Astrocyte (in vitro differentiated cells and primary cell): ENCODE measurements around the gene CST9. TPM values are rescaled to one million over a fixed set of nuclear protein-coding genes. Genes with fewer than 3 reads are reported as not detected.

Experiments used
- DNase-seq: peaks from one replicate; pipeline ENCODE4 v3.0.0-alpha.2; 2010; ENCODE audit warnings: low read depth
- FAIRE-seq: peaks from 2 replicates; lab custom pipeline; 2011; peaks lifted over from hg19 to GRCh38; lab: Jason Lieb, UNC
- H2AFZ ChIP-seq: 2 replicates; pipeline ENCODE4 v1.6.0; 2012; ENCODE audit warnings: low read depth, low read length, inconsistent platforms
- H3K27ac ChIP-seq: 2 replicates; pipeline ENCODE4 v1.5.1; 2011; ENCODE audit warnings: low read depth, low read length, inconsistent platforms
- H3K27me3 ChIP-seq: 2 replicates; pipeline ENCODE4 v1.6.0; 2011; ENCODE audit warnings: low read length, inconsistent platforms; ENCODE audit not compliant: insufficient read depth
- H3K36me3 ChIP-seq: 2 replicates; pipeline ENCODE4 v1.5.1; 2011; ENCODE audit warnings: low read length, inconsistent platforms; ENCODE audit not compliant: insufficient read depth
- H3K4me1 ChIP-seq: 2 replicates; pipeline ENCODE4 v1.5.1; 2011; ENCODE audit warnings: low read length, inconsistent platforms; ENCODE audit not compliant: insufficient read depth
- H3K4me2 ChIP-seq: 2 replicates; pipeline ENCODE4 v1.6.0; 2012; ENCODE audit warnings: low read length, inconsistent platforms
- H3K4me3 ChIP-seq: 2 replicates; pipeline ENCODE4 v1.5.1; 2011; ENCODE audit warnings: low read depth, mild to moderate bottlenecking, low read length, inconsistent platforms; ENCODE audit not compliant: insufficient read depth
- H3K79me2 ChIP-seq: 2 replicates; pipeline ENCODE4 v1.6.0; 2012; ENCODE audit warnings: mild to moderate bottlenecking, low read length, inconsistent platforms; ENCODE audit not compliant: insufficient read depth
- H3K9ac ChIP-seq: 2 replicates; pipeline ENCODE4 v1.6.0; 2012; ENCODE audit warnings: mild to moderate bottlenecking, low read length, inconsistent platforms
- H3K9me3 ChIP-seq: 2 replicates; pipeline ENCODE4 v1.5.1; 2012; ENCODE audit warnings: low read depth, mild to moderate bottlenecking, low read length, inconsistent platforms; ENCODE audit not compliant: insufficient read depth
- H4K20me1 ChIP-seq: 2 replicates; pipeline ENCODE4 v1.6.0; 2012; ENCODE audit warnings: low read length, inconsistent platforms; ENCODE audit not compliant: insufficient read depth
- H3K27ac Mint-ChIP-seq: one replicate; pipeline ENCODE4 v1.8.0; 2021; ENCODE audit warnings: mild to moderate bottlenecking, mixed read lengths; ENCODE audit not compliant: unreplicated experiment
- H3K27me3 Mint-ChIP-seq: one replicate; pipeline ENCODE4 v1.8.0; 2021; ENCODE audit warnings: low read depth, mixed read lengths; ENCODE audit not compliant: unreplicated experiment
- H3K36me3 Mint-ChIP-seq: one replicate; pipeline ENCODE4 v1.8.0; 2021; ENCODE audit warnings: low read depth, mixed read lengths; ENCODE audit not compliant: unreplicated experiment
- H3K4me1 Mint-ChIP-seq: one replicate; pipeline ENCODE4 v1.8.0; 2021; ENCODE audit warnings: low read depth, mixed read lengths; ENCODE audit not compliant: unreplicated experiment
- H3K4me3 Mint-ChIP-seq: one replicate; pipeline ENCODE4 v1.8.0; 2021; ENCODE audit warnings: mild to moderate bottlenecking, moderate library complexity, mixed read lengths; ENCODE audit not compliant: unreplicated experiment
- H3K9me3 Mint-ChIP-seq: one replicate; pipeline ENCODE4 v1.8.0; 2021; ENCODE audit warnings: mild to moderate bottlenecking, mixed read lengths; ENCODE audit not compliant: unreplicated experiment
- EZH2 ChIP-seq: IDR thresholded peaks from 2 replicates; pipeline ENCODE4 v1.6.1; 2012; ENCODE audit warnings: mild to moderate bottlenecking, low read length, inconsistent platforms; ENCODE audit not compliant: insufficient read depth
- total RNA-seq: library from RNA; stranded (reverse); gene quantifications from 2 replicates; pipeline ENCODE4 v1.2.1, GENCODE V29; 2021
- TF ChIP-seq, protein P1 (sequence below): IDR thresholded peaks from 2 replicates; pipeline ENCODE4 v1.5.1; 2011; ENCODE audit warnings: low read depth, mild to moderate bottlenecking, inconsistent platforms, low read length, moderate library complexity; ENCODE audit not compliant: insufficient read depth

The CST9 gene
- total RNA-seq, 1 donor from 2014 or later, result not detected

DNA sequence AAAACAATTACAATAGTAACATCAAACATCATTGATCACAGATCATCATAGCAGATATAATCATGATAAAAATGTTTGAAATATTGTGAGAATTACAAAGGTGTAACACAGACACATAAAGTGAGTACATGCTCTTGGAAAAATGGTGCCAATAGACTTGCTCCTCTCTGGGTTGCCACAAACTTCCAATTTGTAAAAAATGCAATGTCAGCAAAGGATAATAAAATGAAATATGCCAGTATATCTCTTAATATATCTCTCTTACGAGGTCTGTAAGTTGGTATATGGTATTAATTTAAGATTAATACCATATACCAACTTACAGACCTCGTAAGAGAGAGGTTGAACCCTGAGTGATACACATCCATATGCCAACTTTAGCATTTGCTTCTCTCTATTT is 45.4 kb upstream of the CST9 start:
- H3K79me2 ChIP-seq, result no peaks in the 10 kb centered on the region
- no peak overlapping the region for H3K27ac ChIP-seq
- TF ChIP-seq, protein P1, sequence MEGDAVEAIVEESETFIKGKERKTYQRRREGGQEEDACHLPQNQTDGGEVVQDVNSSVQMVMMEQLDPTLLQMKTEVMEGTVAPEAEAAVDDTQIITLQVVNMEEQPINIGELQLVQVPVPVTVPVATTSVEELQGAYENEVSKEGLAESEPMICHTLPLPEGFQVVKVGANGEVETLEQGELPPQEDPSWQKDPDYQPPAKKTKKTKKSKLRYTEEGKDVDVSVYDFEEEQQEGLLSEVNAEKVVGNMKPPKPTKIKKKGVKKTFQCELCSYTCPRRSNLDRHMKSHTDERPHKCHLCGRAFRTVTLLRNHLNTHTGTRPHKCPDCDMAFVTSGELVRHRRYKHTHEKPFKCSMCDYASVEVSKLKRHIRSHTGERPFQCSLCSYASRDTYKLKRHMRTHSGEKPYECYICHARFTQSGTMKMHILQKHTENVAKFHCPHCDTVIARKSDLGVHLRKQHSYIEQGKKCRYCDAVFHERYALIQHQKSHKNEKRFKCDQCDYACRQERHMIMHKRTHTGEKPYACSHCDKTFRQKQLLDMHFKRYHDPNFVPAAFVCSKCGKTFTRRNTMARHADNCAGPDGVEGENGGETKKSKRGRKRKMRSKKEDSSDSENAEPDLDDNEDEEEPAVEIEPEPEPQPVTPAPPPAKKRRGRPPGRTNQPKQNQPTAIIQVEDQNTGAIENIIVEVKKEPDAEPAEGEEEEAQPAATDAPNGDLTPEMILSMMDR, result no peak
- no peak for TF ChIP-seq EZH2
- Mint-ChIP-seq H3K4me3 (no peak overlapping the region), H3K27ac (no peak overlapping the region), H3K36me3 (no peaks in the 10 kb centered on the region), H3K4me1 (peaks cover 6% of the 10 kb centered on the region), H3K9me3 (no peaks in the 10 kb centered on the region), H3K27me3 (peaks cover 5% of the 10 kb centered on the region)
- H4K20me1 ChIP-seq, result no peaks in the 10 kb centered on the region
- no peak overlapping the region for H3K9ac ChIP-seq
- peaks cover 2% of the 10 kb centered on the region for H3K27me3 ChIP-seq
- H3K4me1 ChIP-seq, result no peaks in the 10 kb centered on the region
- H3K4me3 ChIP-seq, result no peak overlapping the region
- H3K9me3 ChIP-seq, result no peaks in the 10 kb centered on the region
- no peak overlapping the region for H3K4me2 ChIP-seq
- FAIRE-seq, result no peak
- no peaks in the 10 kb centered on the region for H3K36me3 ChIP-seq
- DNase-seq, result no peak
- H2AFZ ChIP-seq, result no peak overlapping the region

DNA sequence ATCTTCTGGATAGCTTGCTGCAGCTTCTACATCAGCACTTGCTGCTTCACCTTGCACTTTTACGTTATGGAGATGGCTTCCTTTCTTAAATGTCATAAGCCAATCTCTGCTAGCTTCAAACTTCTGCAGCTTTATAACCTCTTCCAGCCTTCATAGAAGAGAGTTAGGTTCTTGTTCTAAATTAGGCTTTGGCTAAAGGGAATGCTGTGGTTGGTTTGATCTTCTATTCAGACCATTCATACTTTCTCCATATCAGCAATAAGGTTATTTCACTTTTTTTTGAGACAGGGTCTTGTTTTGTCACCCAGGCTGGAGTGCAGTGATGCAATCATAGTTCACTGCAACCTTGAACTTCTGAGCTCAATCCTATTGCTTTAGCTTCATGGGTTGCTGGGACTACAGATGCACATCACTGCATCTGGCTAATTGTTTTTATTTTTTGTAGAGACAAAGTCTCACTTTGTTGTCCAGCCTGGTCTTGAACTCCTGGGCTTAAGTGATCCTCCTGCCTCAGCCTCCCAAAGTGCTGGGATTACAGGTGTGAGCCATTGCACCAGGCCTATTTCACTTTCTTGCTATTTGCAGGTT is 44.2 kb upstream of the CST9 start:
- FAIRE-seq, result no peak
- TF ChIP-seq EZH2, result no peak
- TF ChIP-seq, protein P1, result no peak
- Mint-ChIP-seq H3K27me3 (peaks cover 8% of the 10 kb centered on the region), H3K4me1 (peaks cover 6% of the 10 kb centered on the region), H3K9me3 (no peaks in the 10 kb centered on the region), H3K36me3 (no peaks in the 10 kb centered on the region), H3K4me3 (no peak overlapping the region), H3K27ac (no peak overlapping the region)
- no peak overlapping the region for H3K4me3 ChIP-seq
- H3K27ac ChIP-seq, result no peak overlapping the region
- no peaks in the 10 kb centered on the region for H3K79me2 ChIP-seq
- no peak overlapping the region for H3K4me2 ChIP-seq
- H3K4me1 ChIP-seq, result no peaks in the 10 kb centered on the region
- no peak overlapping the region for H2AFZ ChIP-seq
- no peaks in the 10 kb centered on the region for H3K36me3 ChIP-seq
- DNase-seq, result no peak
- H3K9me3 ChIP-seq, result no peaks in the 10 kb centered on the region
- H3K9ac ChIP-seq, result no peak overlapping the region
- no peaks in the 10 kb centered on the region for H4K20me1 ChIP-seq
- H3K27me3 ChIP-seq, result peaks cover 2% of the 10 kb centered on the region

GRCh38 chr20:23649242-23649641 is 43.5 kb upstream of the CST9 start:
- H3K79me2 ChIP-seq, result no peaks in the 10 kb centered on the region
- Mint-ChIP-seq H3K27ac (no peak overlapping the region), H3K4me3 (no peak overlapping the region), H3K27me3 (peaks cover 6% of the 10 kb centered on the region), H3K4me1 (peaks cover 6% of the 10 kb centered on the region), H3K9me3 (no peaks in the 10 kb centered on the region), H3K36me3 (no peaks in the 10 kb centered on the region)
- no peak overlapping the region for H3K4me3 ChIP-seq
- no peak overlapping the region for H3K9ac ChIP-seq
- H2AFZ ChIP-seq, result no peak overlapping the region
- no peak for DNase-seq
- H4K20me1 ChIP-seq, result no peaks in the 10 kb centered on the region
- TF ChIP-seq, protein P1, result no peak
- TF ChIP-seq EZH2, result no peak
- no peak for FAIRE-seq
- H3K36me3 ChIP-seq, result no peaks in the 10 kb centered on the region
- H3K4me2 ChIP-seq, result no peak overlapping the region
- H3K4me1 ChIP-seq, result no peaks in the 10 kb centered on the region
- H3K27ac ChIP-seq, result no peak overlapping the region
- no peaks in the 10 kb centered on the region for H3K27me3 ChIP-seq
- H3K9me3 ChIP-seq, result no peaks in the 10 kb centered on the region
